ENCODE measurements around the gene MICAL3.

DNA sequence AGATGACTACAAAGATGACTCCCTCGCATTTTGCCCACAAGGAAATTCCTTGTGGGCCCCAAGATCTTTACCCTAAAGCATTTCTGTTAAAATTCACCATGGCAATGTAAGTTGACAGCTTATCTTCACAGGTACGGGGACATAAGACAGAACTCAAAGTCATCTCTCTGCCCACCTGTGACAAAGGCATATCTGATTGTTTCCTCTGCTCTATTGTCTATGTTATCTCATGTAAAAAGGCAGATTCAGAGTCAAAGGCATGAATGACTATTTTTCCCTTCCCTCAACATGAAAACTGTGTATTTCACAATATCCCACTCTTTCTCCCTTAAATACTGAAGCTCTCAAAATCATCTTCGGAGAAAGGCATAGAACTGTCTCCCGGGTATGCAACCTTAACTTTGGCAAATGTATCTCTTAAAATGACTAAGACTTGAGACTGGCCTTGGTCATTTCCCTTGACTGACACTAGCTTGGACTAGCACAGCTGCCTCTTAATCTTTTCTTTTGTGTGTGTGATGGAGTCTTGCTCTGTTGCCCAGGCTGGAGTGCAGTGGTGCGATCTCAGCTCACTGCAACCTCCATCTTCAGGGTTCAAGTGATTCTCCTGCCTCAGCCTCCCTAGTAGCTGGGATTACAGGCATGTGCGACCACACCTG lies 103.2 kb downstream of the MICAL3 start:
- TF ChIP-seq GABPA (IDR thresholded peaks at IDR 0.05; ENCODE audit: low read depth) (no peak), REST (IDR thresholded peaks at IDR 0.05; ENCODE audit: insufficient replicate concordance, low read depth) (no peak), POLR2AphosphoS5 (IDR thresholded peaks at IDR 0.05; ENCODE audit: low read depth) (no peak), SPI1 (IDR thresholded peaks at IDR 0.05; ENCODE audit: borderline replicate concordance, low read depth) (no peak)
- TF ChIP-seq, protein P1, sequence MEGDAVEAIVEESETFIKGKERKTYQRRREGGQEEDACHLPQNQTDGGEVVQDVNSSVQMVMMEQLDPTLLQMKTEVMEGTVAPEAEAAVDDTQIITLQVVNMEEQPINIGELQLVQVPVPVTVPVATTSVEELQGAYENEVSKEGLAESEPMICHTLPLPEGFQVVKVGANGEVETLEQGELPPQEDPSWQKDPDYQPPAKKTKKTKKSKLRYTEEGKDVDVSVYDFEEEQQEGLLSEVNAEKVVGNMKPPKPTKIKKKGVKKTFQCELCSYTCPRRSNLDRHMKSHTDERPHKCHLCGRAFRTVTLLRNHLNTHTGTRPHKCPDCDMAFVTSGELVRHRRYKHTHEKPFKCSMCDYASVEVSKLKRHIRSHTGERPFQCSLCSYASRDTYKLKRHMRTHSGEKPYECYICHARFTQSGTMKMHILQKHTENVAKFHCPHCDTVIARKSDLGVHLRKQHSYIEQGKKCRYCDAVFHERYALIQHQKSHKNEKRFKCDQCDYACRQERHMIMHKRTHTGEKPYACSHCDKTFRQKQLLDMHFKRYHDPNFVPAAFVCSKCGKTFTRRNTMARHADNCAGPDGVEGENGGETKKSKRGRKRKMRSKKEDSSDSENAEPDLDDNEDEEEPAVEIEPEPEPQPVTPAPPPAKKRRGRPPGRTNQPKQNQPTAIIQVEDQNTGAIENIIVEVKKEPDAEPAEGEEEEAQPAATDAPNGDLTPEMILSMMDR (IDR thresholded peaks at IDR 0.05; ENCODE audit: insufficient read depth, low read length), result no peak
